CD4-positive, alpha-beta T cell (primary cell): Measurements from ENCODE around the gene SYCP2. TPM values are rescaled to one million over a fixed set of nuclear protein-coding genes. Genes with fewer than 3 reads are reported as not detected.

Experiments used
- ATAC-seq: fragments of 200-7000 bp; cut with Tn5 transposase; one replicate; pipeline ENCODE4 v1.10.0; 2022; ENCODE audit warnings: mild to moderate bottlenecking; ENCODE audit not compliant: poor library complexity
- CTCF ChIA-PET: fragments of 350-600 bp; sonication (Branson Sonifier 250); formaldehyde crosslinking; loops from one replicate; lab custom pipeline; 2021; ENCODE audit warnings: antibody characterized with exemption, inconsistent platforms; lab: Charles Lee
- POLR2A ChIA-PET: fragments of 350-600 bp; sonication (Branson Sonifier 250); formaldehyde crosslinking; loops from one replicate; lab custom pipeline; 2021; ENCODE audit warnings: antibody characterized with exemption, inconsistent platforms; lab: Charles Lee
- DNase-seq, 14 experiments: peaks; one replicate each; pipeline ENCODE4 v3.0.0-alpha.2; 2013 to 2020; ENCODE audit warnings: mixed read lengths in 2 of 14
- H3K27ac ChIP-seq, 2 donors: one replicate each; pipeline versions ENCODE4 v1.5.1 to v1.7.0; 2013; ENCODE audit warnings: low read length in 2 of 2, low read depth in 1 of 2, mild to moderate bottlenecking in 1 of 2
- H3K27me3 ChIP-seq, 2 experiments: 1 replicate in 1 of 2; 2 replicates in 1 of 2; pipeline versions ENCODE4 v1.6.1 to v1.7.0; 2013; ENCODE audit warnings: low read length in 2 of 2, control low read depth in 1 of 2, mild to moderate bottlenecking in 1 of 2, moderate library complexity in 1 of 2; ENCODE audit not compliant: insufficient read depth in 2 of 2, control insufficient read depth in 1 of 2
- H3K36me3 ChIP-seq: one replicate; pipeline ENCODE4 v1.6.1; 2013; ENCODE audit warnings: low read length, control low read depth; ENCODE audit not compliant: insufficient read depth
- H3K4me1 ChIP-seq: one replicate; pipeline ENCODE4 v1.6.1; 2013; ENCODE audit warnings: low read length, control low read depth; ENCODE audit not compliant: insufficient read depth
- H3K4me3 ChIP-seq: one replicate; pipeline ENCODE4 v1.5.1; 2013; ENCODE audit warnings: mild to moderate bottlenecking, low read length, moderate library complexity
- H3K9me3 ChIP-seq, 2 experiments: 1 replicate in 1 of 2; 2 replicates in 1 of 2; pipeline versions ENCODE4 v1.6.1 to v1.7.0; 2013; ENCODE audit warnings: low read length in 2 of 2, mild to moderate bottlenecking in 2 of 2, control low read depth in 1 of 2, moderate library complexity in 1 of 2; ENCODE audit not compliant: control insufficient read depth in 1 of 2, insufficient read depth in 1 of 2
- H3K27ac Mint-ChIP-seq: one replicate; pipeline ENCODE4 v1.8.0; 2020; ENCODE audit warnings: mixed read lengths
- H3K27me3 Mint-ChIP-seq: one replicate; pipeline ENCODE4 v1.8.0; 2021; ENCODE audit warnings: mixed read lengths
- H3K36me3 Mint-ChIP-seq: one replicate; pipeline ENCODE4 v1.8.0; 2021; ENCODE audit warnings: low read depth, mixed read lengths
- H3K4me1 Mint-ChIP-seq: one replicate; pipeline ENCODE4 v1.8.0; 2021; ENCODE audit warnings: low read depth, mixed read lengths
- H3K4me3 Mint-ChIP-seq: one replicate; pipeline ENCODE4 v1.8.0; 2020; ENCODE audit warnings: mild to moderate bottlenecking, mixed read lengths
- H3K9me3 Mint-ChIP-seq: one replicate; pipeline ENCODE4 v1.8.0; 2020; ENCODE audit warnings: mixed read lengths
- intact Hi-C, 2 experiments: fragments of 100-400 bp; cut with DNase I in 1 of 2; cut with micrococcal nuclease in 1 of 2; formaldehyde crosslinking; loops; one replicate each; pipeline versions ENCODE4 v1.15.1 to v1.9.0; 2023 to 2025; cut with DNase I, micrococcal nuclease
- total RNA-seq, 174 experiments: library from RNA in 2 of 174; stranded (reverse) in 2 of 174; gene quantifications; one replicate each; pipeline ENCODE4 v1.2.3 and lab custom pipeline; 2021 to 2026
- TF ChIP-seq, protein P1 (sequence below): fragments of 200-600 bp; IDR thresholded peaks from one replicate; pipeline ENCODE4 v1.8.0; 2022; ENCODE audit warnings: antibody characterized with exemption, mild to moderate bottlenecking

Gene SYCP2
- total RNA-seq, 2 experiments from 2014 or later: 4.4 to 4.6 TPM

DNA sequence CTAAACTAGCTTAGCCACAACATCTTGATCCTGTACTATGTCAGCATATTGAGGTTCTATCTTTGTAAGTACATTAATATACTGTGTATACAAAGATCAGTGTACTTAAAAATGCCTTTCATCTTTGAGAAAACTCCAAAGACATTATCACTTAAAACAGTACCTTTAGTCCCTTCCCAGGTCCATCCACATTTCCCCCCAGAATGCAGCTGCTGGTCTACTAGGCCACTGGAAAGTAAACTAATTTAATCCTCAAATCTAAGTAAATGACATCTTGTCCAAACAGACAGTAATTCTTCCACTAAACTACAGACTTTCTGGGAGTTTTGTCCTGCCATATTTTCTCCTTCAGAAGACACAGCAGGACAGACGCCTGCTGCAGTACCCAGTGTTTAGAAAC is 68.7 kb downstream of the SYCP2 start:
- Mint-ChIP-seq H3K4me1 (no peaks in the 10 kb centered on the region), H3K27ac (no peak overlapping the region), H3K9me3 (no peaks in the 10 kb centered on the region), H3K36me3 (no peaks in the 10 kb centered on the region), H3K4me3 (no peak overlapping the region), H3K27me3 (no peaks in the 10 kb centered on the region)
- DNase-seq (no peak), ATAC-seq (no peak)
- no peaks in the 10 kb centered on the region for H3K36me3 ChIP-seq
- intact Hi-C loops: no loop called here
- TF ChIP-seq, protein P1, sequence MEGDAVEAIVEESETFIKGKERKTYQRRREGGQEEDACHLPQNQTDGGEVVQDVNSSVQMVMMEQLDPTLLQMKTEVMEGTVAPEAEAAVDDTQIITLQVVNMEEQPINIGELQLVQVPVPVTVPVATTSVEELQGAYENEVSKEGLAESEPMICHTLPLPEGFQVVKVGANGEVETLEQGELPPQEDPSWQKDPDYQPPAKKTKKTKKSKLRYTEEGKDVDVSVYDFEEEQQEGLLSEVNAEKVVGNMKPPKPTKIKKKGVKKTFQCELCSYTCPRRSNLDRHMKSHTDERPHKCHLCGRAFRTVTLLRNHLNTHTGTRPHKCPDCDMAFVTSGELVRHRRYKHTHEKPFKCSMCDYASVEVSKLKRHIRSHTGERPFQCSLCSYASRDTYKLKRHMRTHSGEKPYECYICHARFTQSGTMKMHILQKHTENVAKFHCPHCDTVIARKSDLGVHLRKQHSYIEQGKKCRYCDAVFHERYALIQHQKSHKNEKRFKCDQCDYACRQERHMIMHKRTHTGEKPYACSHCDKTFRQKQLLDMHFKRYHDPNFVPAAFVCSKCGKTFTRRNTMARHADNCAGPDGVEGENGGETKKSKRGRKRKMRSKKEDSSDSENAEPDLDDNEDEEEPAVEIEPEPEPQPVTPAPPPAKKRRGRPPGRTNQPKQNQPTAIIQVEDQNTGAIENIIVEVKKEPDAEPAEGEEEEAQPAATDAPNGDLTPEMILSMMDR: no peak
- no peaks in the 10 kb centered on the region for H3K27me3 ChIP-seq
- POLR2A ChIA-PET: no interaction called here
- no peaks in the 10 kb centered on the region for H3K4me1 ChIP-seq
- H3K9me3 ChIP-seq: no peaks in the 10 kb centered on the region
- H3K4me3 ChIP-seq: no peak overlapping the region
- no peak overlapping the region for H3K27ac ChIP-seq
- CTCF ChIA-PET: interaction anchor here (1.9 kb wide), 1 partner anchor 13 kb away, joined by 5 read pairs; no protein-coding TSS in a partner anchor

DNA sequence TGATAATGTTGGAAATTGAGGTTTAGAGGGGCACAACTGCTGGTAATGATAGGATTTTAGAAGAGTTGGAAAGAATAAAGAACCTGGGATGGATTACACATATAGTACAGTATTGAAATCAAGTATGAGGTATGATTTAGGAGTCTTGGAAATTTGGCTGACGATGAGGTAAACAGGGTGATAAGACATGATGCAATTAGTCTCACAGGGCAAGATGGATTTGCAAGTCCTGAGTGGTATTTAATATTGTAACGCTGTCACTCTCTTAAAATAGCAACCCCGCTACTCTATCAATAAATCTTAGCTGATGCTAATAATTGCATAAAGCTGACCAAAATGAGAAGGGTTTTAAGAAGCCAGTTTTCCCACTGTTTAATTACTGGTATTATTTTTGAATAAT is 70.4 kb downstream of the SYCP2 start:
- DNase-seq (no peak), ATAC-seq (no peak)
- no peaks in the 10 kb centered on the region for H3K36me3 ChIP-seq
- Mint-ChIP-seq H3K27me3 (no peaks in the 10 kb centered on the region), H3K4me1 (no peaks in the 10 kb centered on the region), H3K27ac (no peak overlapping the region), H3K4me3 (no peak overlapping the region), H3K36me3 (no peaks in the 10 kb centered on the region), H3K9me3 (peaks cover 2% of the 10 kb centered on the region)
- no peaks in the 10 kb centered on the region for H3K4me1 ChIP-seq
- TF ChIP-seq, protein P1: no peak
- intact Hi-C loops: no loop called here
- H3K4me3 ChIP-seq: no peak overlapping the region
- H3K9me3 ChIP-seq: no peaks in the 10 kb centered on the region
- ChIA-PET POLR2A (no interaction called here), CTCF (interaction anchor here (1.9 kb wide), 1 partner anchor 11 kb away, joined by 5 read pairs; no protein-coding TSS in a partner anchor)
- no peaks in the 10 kb centered on the region for H3K27me3 ChIP-seq
- no peak overlapping the region for H3K27ac ChIP-seq

DNA sequence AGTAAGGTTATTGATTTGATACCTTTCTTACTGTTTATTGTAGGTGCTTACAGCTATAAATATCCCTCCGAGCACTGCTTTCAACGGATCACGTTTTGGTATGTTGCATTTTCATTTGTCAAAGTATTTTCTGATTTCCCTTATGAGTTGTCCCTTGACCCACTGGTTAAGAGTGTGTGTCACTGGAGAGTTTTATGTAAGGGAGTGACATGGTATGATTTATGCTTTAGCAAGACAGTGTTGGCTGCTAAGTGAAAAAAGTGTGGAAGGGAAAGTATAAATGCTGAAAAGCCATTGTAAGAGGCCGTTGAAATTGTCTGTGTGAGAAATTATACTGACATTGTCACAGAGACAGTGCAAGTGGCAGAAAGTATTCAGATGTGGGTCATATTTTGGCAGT is 72.0 kb downstream of the SYCP2 start:
- ChIA-PET CTCF (interaction anchor here (1.2 kb wide), 1 partner anchor 10 kb away, joined by 4 read pairs; no protein-coding TSS in a partner anchor), POLR2A (no interaction called here)
- Mint-ChIP-seq H3K4me3 (no peak overlapping the region), H3K36me3 (no peaks in the 10 kb centered on the region), H3K4me1 (no peaks in the 10 kb centered on the region), H3K9me3 (peaks cover 2% of the 10 kb centered on the region), H3K27me3 (no peaks in the 10 kb centered on the region), H3K27ac (no peak overlapping the region)
- Histone ChIP-seq H3K4me1 (no peaks in the 10 kb centered on the region), H3K4me3 (no peak overlapping the region), H3K36me3 (no peaks in the 10 kb centered on the region), H3K9me3 (no peaks in the 10 kb centered on the region), H3K27me3 (no peaks in the 10 kb centered on the region), H3K27ac (no peak overlapping the region)
- DNase-seq (no peak), ATAC-seq (no peak)
- intact Hi-C loops: no loop called here
- TF ChIP-seq, protein P1: no peak
